Measurements from ENCODE around the gene L3MBTL4. TPM values are rescaled to one million over a fixed set of nuclear protein-coding genes. Genes with fewer than 3 reads are reported as not detected.
"Not testable (repeated sequence)": the region's sequence is repeated elsewhere in the genome, so short reads cannot be mapped to it uniquely, and the experiment has no call there.

The L3MBTL4 gene
- total RNA-seq, 6 experiments from 2014 or later: 8.2 to 16.0 (median 11.3) TPM

GRCh38 chr18:6269660-6270332 is 144.9 kb downstream of the L3MBTL4 start:
- DNase-seq (no peak), ATAC-seq (no peak)
- no peaks in the 10 kb centered on the region for H3K36me3 ChIP-seq
- H3K4me3 ChIP-seq: no peak overlapping the region
- H3K27ac ChIP-seq: no peak overlapping the region
- WGBS (ENCODE audit: insufficient coverage, low coverage, low lambda C conversion rate, missing lambda C conversion rate): 85% methylated on average over 12 of the region's 12 CpGs
- H3K27me3 ChIP-seq: no peaks in the 10 kb centered on the region
- intact Hi-C loops (cut with DNase I): no loop called here
- TF ChIP-seq POLR2A (IDR thresholded peaks at IDR 0.05): no peak
- no peak for TF ChIP-seq CTCF (IDR thresholded peaks at IDR 0.05)
- H3K9me3 ChIP-seq: no peaks in the 10 kb centered on the region
- no peaks in the 10 kb centered on the region for H3K4me1 ChIP-seq

GRCh38 chr18:6266212-6266611 is 148.5 kb downstream of the L3MBTL4 start:
- no peak overlapping the region for H3K27ac ChIP-seq
- no peak for ATAC-seq
- H3K9me3 ChIP-seq: no peaks in the 10 kb centered on the region
- H3K27me3 ChIP-seq: no peaks in the 10 kb centered on the region
- H3K4me1 ChIP-seq: no peaks in the 10 kb centered on the region
- intact Hi-C loops (cut with DNase I): no loop called here
- TF ChIP-seq CTCF (IDR thresholded peaks at IDR 0.05): no peak
- TF ChIP-seq POLR2A (IDR thresholded peaks at IDR 0.05): no peak
- no peak overlapping the region for H3K4me3 ChIP-seq
- no peaks in the 10 kb centered on the region for H3K36me3 ChIP-seq
- 91% methylated on average over 3 of the region's 3 CpGs for WGBS (ENCODE audit: insufficient coverage, low coverage, low lambda C conversion rate, missing lambda C conversion rate)
- no peak for DNase-seq

- intact Hi-C loops (cut with DNase I): no loop called here
- no peaks in the 10 kb centered on the region for H3K27me3 ChIP-seq
- no peaks in the 10 kb centered on the region for H3K4me1 ChIP-seq
- H3K4me3 ChIP-seq: no peak overlapping the region
- no peak for DNase-seq
- H3K9me3 ChIP-seq: no peaks in the 10 kb centered on the region
- H3K27ac ChIP-seq: no peak overlapping the region
- 71% methylated on average over 4 of the region's 8 CpGs for WGBS (ENCODE audit: insufficient coverage, low coverage, low lambda C conversion rate, missing lambda C conversion rate)
- TF ChIP-seq CTCF (IDR thresholded peaks at IDR 0.05) (no peak), POLR2A (IDR thresholded peaks at IDR 0.05) (no peak)
- ATAC-seq: peak in 2 of 4 donors; percentile 23 to 58
- H3K36me3 ChIP-seq: peaks cover 0 to 3% (median 0%) of the 10 kb centered on the region in 4 donors
Measured at GRCh38 chr18:6261938-6262337, 152.8 kb downstream of the L3MBTL4 start.

DNA sequence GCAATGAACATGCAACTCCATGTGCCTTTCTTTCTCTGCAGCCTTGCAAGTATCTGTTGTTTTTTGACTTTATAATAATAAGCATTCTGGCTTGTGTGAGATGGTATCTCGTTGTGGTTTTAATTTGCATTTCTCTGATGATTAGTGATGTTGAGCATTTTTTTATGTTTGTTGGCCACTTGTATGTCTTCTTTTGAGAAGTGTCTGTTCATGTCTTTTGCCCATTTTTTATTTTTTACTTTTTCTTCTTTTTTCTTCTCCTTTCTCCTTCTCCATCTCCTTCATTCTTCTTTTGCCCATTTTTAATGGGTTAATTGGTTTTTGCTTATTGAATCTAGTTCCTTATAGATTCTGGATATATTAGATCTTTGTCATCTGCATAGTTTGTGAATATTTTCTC is 155.4 kb downstream of the L3MBTL4 start:
- ATAC-seq; DNase-seq; H3K36me3 ChIP-seq; H3K27ac ChIP-seq; H3K4me1 ChIP-seq; H3K4me3 ChIP-seq; intact Hi-C loops (cut with DNase I); H3K27me3 ChIP-seq; H3K9me3 ChIP-seq: not testable (repeated sequence)
- WGBS (ENCODE audit: insufficient coverage, low coverage, low lambda C conversion rate, missing lambda C conversion rate): 100% methylated on average over 1 of the region's 1 CpG

- WGBS (ENCODE audit: insufficient coverage, low coverage, low lambda C conversion rate, missing lambda C conversion rate): 89% methylated on average over 1 of the region's 3 CpGs
- H3K36me3 ChIP-seq: peaks cover 0 to 3% (median 0%) of the 10 kb centered on the region in 4 donors
- TF ChIP-seq CTCF (IDR thresholded peaks at IDR 0.05) (no peak), POLR2A (IDR thresholded peaks at IDR 0.05) (no peak)
- no peaks in the 10 kb centered on the region for H3K27me3 ChIP-seq
- ATAC-seq: peak in 1 of 4 donors; percentile 24
- no peak for DNase-seq
- H3K4me1 ChIP-seq: peaks cover 0 to 7% (median 2%) of the 10 kb centered on the region in 4 donors
- H3K4me3 ChIP-seq: no peak overlapping the region
- intact Hi-C loops (cut with DNase I): no loop called here
- H3K9me3 ChIP-seq: no peaks in the 10 kb centered on the region
- no peak overlapping the region for H3K27ac ChIP-seq
Measured at GRCh38 chr18:6257950-6258349, 156.8 kb downstream of the L3MBTL4 start.
